K562 (cell line): Measurements from ENCODE around the gene DDX43. TPM values are rescaled to one million over a fixed set of nuclear protein-coding genes. Genes with fewer than 3 reads are reported as not detected.

ENCODE experiments used
- ATAC-seq: fragments of 200-7000 bp; cut with Tn5 transposase; 3 replicates; pipeline ENCODE4 v1.9.1; 2020; ENCODE audit warnings: moderate library complexity
- BruUV-seq: library from RNA; stranded (reverse); fragments of 400-500 nt; replicated peaks from 2 replicates; lab custom pipeline; 2021; lab: Mats Ljungman, UMichigan
- CTCF ChIA-PET: fragments of 300-600 bp; formaldehyde crosslinking; extraction: SDS; loops from one replicate; lab custom pipeline; 2021; ENCODE audit warnings: low intra/inter-chr PET ratio; lab: Yijun Ruan, JAX
- POLR2A ChIA-PET: fragments of 300-600, 350-650 bp; sonication (Branson Sonifier 250); formaldehyde crosslinking; extraction: SDS; loops from one replicate; lab custom pipeline; 2021; ENCODE audit warnings: antibody characterized with exemption, inconsistent platforms; lab: Yijun Ruan, JAX
- DNase-seq, 4 experiments: peaks; one replicate each; pipeline versions ENCODE4 v3.0.0 to v3.0.0-alpha.2; 2011 to 2018; ENCODE audit warnings: low spot score in 3 of 4, mixed read lengths in 3 of 4; ENCODE audit errors: extremely low read depth in 1 of 4
- FAIRE-seq: peaks from 2 replicates; lab custom pipeline; 2011; peaks lifted over from hg19 to GRCh38; lab: Jason Lieb, UNC
- H2AFZ ChIP-seq: 2 replicates; pipeline ENCODE4 v1.6.0; 2011; ENCODE audit warnings: low read depth, low read length, control low read depth, inconsistent platforms
- H3K27ac ChIP-seq: fragments of 200-600 bp; 3 replicates; pipeline ENCODE4 v1.8.0; 2011; ENCODE audit warnings: low read depth, mild to moderate bottlenecking, control low read depth, inconsistent platforms, low read length, moderate library complexity, mixed read lengths; ENCODE audit errors: extremely low read depth
- H3K27me3 ChIP-seq, 2 experiments: fragments of 300-600 bp in 1 of 2; 2 replicates in 1 of 2; 3 replicates in 1 of 2; pipeline versions ENCODE4 v1.6.0 to v1.8.0; 2011; ENCODE audit warnings: inconsistent platforms in 2 of 2, low read length in 2 of 2, mild to moderate bottlenecking in 1 of 2, mixed read lengths in 1 of 2, moderate library complexity in 1 of 2; ENCODE audit not compliant: control insufficient read depth in 2 of 2, insufficient read depth in 2 of 2
- H3K36me3 ChIP-seq: fragments of 300-600 bp; 3 replicates; pipeline ENCODE4 v1.8.0; 2011; ENCODE audit warnings: mild to moderate bottlenecking, low read length, inconsistent platforms; ENCODE audit not compliant: control insufficient read depth, insufficient read depth
- H3K4me1 ChIP-seq, 2 experiments: fragments of 200-600 bp in 1 of 2; replicated peaks in 1 of 2; 2 replicates in 1 of 2; 3 replicates in 1 of 2; pipeline versions ENCODE4 v1.5.1 to v1.8.0; 2011; ENCODE audit warnings: inconsistent platforms in 2 of 2, low read length in 2 of 2, mild to moderate bottlenecking in 1 of 2, mixed read lengths in 1 of 2, moderate library complexity in 1 of 2; ENCODE audit not compliant: control insufficient read depth in 2 of 2, insufficient read depth in 2 of 2
- H3K4me2 ChIP-seq: 2 replicates; pipeline ENCODE4 v1.6.1; 2011; ENCODE audit warnings: low read length, control low read depth, inconsistent platforms, mixed read lengths; ENCODE audit not compliant: insufficient read depth
- H3K4me3 ChIP-seq: fragments of 200-600 bp; sonication (generic), shearing (Covaris generic); 2 replicates; pipeline ENCODE4 v1.5.1; 2016; ENCODE audit warnings: control low read depth, inconsistent platforms
- H3K79me2 ChIP-seq: fragments of 200-600 bp; 3 replicates; pipeline ENCODE4 v1.8.0; 2011; ENCODE audit warnings: low read length, inconsistent platforms; ENCODE audit not compliant: control insufficient read depth, insufficient read depth
- H3K9ac ChIP-seq, 2 experiments: 2 replicates each; pipeline versions ENCODE4 v1.6.0 to v1.6.1; 2011; ENCODE audit warnings: low read depth in 2 of 2, low read length in 2 of 2, control low read depth in 1 of 2, inconsistent platforms in 1 of 2, mild to moderate bottlenecking in 1 of 2, mixed read lengths in 1 of 2; ENCODE audit not compliant: insufficient read depth in 1 of 2
- H3K9me1 ChIP-seq: one replicate; pipeline ENCODE4 v1.6.0; 2011; ENCODE audit warnings: inconsistent platforms, mild to moderate bottlenecking, low read length, moderate library complexity; ENCODE audit not compliant: control insufficient read depth, insufficient read depth
- H3K9me3 ChIP-seq: replicated peaks from 2 replicates; pipeline ENCODE4 v1.5.1; 2011; ENCODE audit warnings: low read depth, low read length, inconsistent platforms; ENCODE audit not compliant: control insufficient read depth, insufficient read depth
- H4K20me1 ChIP-seq: replicated peaks from 2 replicates; pipeline ENCODE4 v1.6.1; 2011; ENCODE audit warnings: low read length, inconsistent platforms, mixed read lengths; ENCODE audit not compliant: control insufficient read depth, insufficient read depth
- ELF2 ChIP-seq: fragments of 250-450 bp; sonication (Bioruptor Pico); IDR thresholded peaks from 2 replicates; pipeline ENCODE4 v1.5.0; 2021; ENCODE audit warnings: mild to moderate bottlenecking
- MNT ChIP-seq, 2 experiments: fragments of 450-650 bp; conservative IDR thresholded peaks; 2 replicates each; pipeline ENCODE4 v1.6.1; 2017; ENCODE audit warnings: mild to moderate bottlenecking in 2 of 2, moderate library complexity in 2 of 2
- RREB1 ChIP-seq: fragments of 250-450 bp; sonication (Bioruptor Pico); IDR thresholded peaks from 2 replicates; pipeline ENCODE4 v1.4.0; 2020
- SRF ChIP-seq, 2 experiments: fragments of 250-450, 450-650 bp in 1 of 2; sonication (Bioruptor Pico) in 1 of 2; sonication (generic) in 1 of 2; formaldehyde crosslinking; IDR thresholded peaks; 2 replicates each; pipeline versions ENCODE4 v1.5.0 to v1.5.1; 2020 to 2022; ENCODE audit warnings: mild to moderate bottlenecking in 1 of 2, missing genetic modification reagents in 1 of 2
- ZBTB49 ChIP-seq: sonication (generic); formaldehyde crosslinking; IDR thresholded peaks from 2 replicates; pipeline ENCODE4 v1.8.0; 2022; ENCODE audit warnings: missing genetic modification reagents, mild to moderate bottlenecking, borderline replicate concordance
- ZKSCAN8 ChIP-seq: fragments of 200-800 bp; sonication (Bioruptor generic); IDR thresholded peaks from 2 replicates; pipeline ENCODE4 v1.6.1; 2016; ENCODE audit warnings: missing genetic modification characterization, missing compliant biosample characterization
- ZNF592 ChIP-seq: fragments of 450-650 bp; IDR thresholded peaks from 2 replicates; pipeline ENCODE4 v1.6.1; 2017; ENCODE audit warnings: antibody characterized with exemption, mild to moderate bottlenecking
- WGBS: fragments of 100-300 bp; shearing (Covaris generic); methylation state at CpG from one replicate; pipeline ENCODE4 v1.1.6; 2016; ENCODE audit warnings: low coverage, mixed read lengths; ENCODE audit not compliant: insufficient coverage; ENCODE audit errors: missing lambda C conversion rate; 5-methylcytosine and 5-hydroxymethylcytosine counted together
- in situ Hi-C: fragments of 300-500 bp; cut with MboI; formaldehyde crosslinking; loops from 4 replicates; pipeline ENCODE4 v1.15.0; 2018; ENCODE audit warnings: inconsistent platforms, mixed read lengths
- intact Hi-C: fragments of 100-400 bp; cut with micrococcal nuclease; formaldehyde crosslinking; loops from 2 replicates; pipeline ENCODE4 v1.14.2; 2022
- polyA plus RNA-seq, 8 experiments: library from polyadenylated mRNA; depleted of rRNA in 4 of 8; stranded (reverse) in 5 of 8; unstranded in 3 of 8; fragments of >200 nt; fragmentation: Nextera tagmentation in 2 of 8; fragmentation: Illumina TruSeq in 1 of 8; extraction: Ambion mirVana in 2 of 8; extraction: Trizol in 1 of 8; gene quantifications; 2 replicates each; pipeline versions ENCODE4 v1.2.1 to v1.2.3, GENCODE V29; 2011 to 2014; ENCODE audit warnings: inconsistent platforms in 1 of 8, missing spikeins in 1 of 8
- total RNA-seq, 7 experiments: library from RNA; depleted of rRNA in 6 of 7; stranded (reverse); fragments of >200 nt in 6 of 7; fragmentation: Illumina TruSeq in 2 of 7; extraction: Trizol in 2 of 7; gene quantifications; 2 replicates each; pipeline versions ENCODE4 v1.2.1 to v1.2.3, GENCODE V29; 2011 to 2021; ENCODE audit warnings: low replicate concordance in 1 of 7

DDX43 gene
- total and polyA plus RNA-seq, 9 of the 15 experiments (the other 6 are each of a cell fraction or from before 2014, with no cell fraction given), result 0.07 to 0.88 (median 0.25) TPM

- ATAC-seq (no peak), DNase-seq (no peak), FAIRE-seq (peak; percentile 19)
- in situ Hi-C loops (no loop called here), intact Hi-C loops (no loop called here)
- H3K4me2 ChIP-seq, result no peak overlapping the region
- H3K4me3 ChIP-seq, result no peak overlapping the region
- no peaks in the 10 kb centered on the region for H3K9me1 ChIP-seq
- no peaks in the 10 kb centered on the region for H3K79me2 ChIP-seq
- H3K27ac ChIP-seq, result no peak overlapping the region
- H3K9me3 ChIP-seq, result no peaks in the 10 kb centered on the region; the same call in 1 of the 2 replicates
- H3K27me3 ChIP-seq, result no peaks in the 10 kb centered on the region
- no TSS peak for BruUV-seq
- ChIA-PET POLR2A (no interaction called here), CTCF (no interaction called here)
- no peak overlapping the region for H3K9ac ChIP-seq
- 81% methylated on average over 2 of the region's 2 CpGs for WGBS
- no peaks in the 10 kb centered on the region for H3K36me3 ChIP-seq
- H3K4me1 ChIP-seq, result peaks cover 7 to 11% of the 10 kb centered on the region in 2 experiments
- no peaks in the 10 kb centered on the region for H4K20me1 ChIP-seq
- H2AFZ ChIP-seq, result peak overlapping the region; percentile 1; the same call in 1 of the 2 replicates
- TF ChIP-seq SRF (CRISPR knock-in tag; IDR thresholded peaks at IDR 0.05), result no peak
- TF ChIP-seq RREB1 (CRISPR knock-in tag), result no peak
- no peak for TF ChIP-seq ZBTB49 (CRISPR knock-in tag)
- TF ChIP-seq ZNF592, result no peak
- TF ChIP-seq ELF2 (CRISPR knock-in tag), result no peak
- no peak for TF ChIP-seq MNT (conservative IDR thresholded peaks at IDR 0.05)
- no peak for TF ChIP-seq ZKSCAN8
These were observed 3.0 kb upstream of the DDX43 start for GRCh38 chr6:73391675-73392074.
